Neutrophil (primary cell): ENCODE measurements around the gene PRR16.
A peak's percentile ranks its signal among the peaks of the same experiment; 100 is the strongest.
"Not testable (repeated sequence)": the region's sequence is repeated elsewhere in the genome, so short reads cannot be mapped to it uniquely, and the experiment has no call there.

Source experiments
- H3K27ac ChIP-seq: fragments of 200-600 bp; sonication (generic); 2 replicates; pipeline ENCODE4 v1.5.1; 2016; ENCODE audit warnings: mild to moderate bottlenecking, moderate library complexity
- H3K27me3 ChIP-seq: fragments of 200-600 bp; sonication (generic); 2 replicates; pipeline ENCODE4 v1.6.0; 2016; ENCODE audit warnings: mild to moderate bottlenecking
- H3K36me3 ChIP-seq: fragments of 200-600 bp; sonication (generic); 2 replicates; pipeline ENCODE4 v1.5.1; 2017
- H3K4me1 ChIP-seq, 2 experiments: fragments of 200-600 bp in 1 of 2; sonication (generic) in 1 of 2; 1 replicate in 1 of 2; 2 replicates in 1 of 2; pipeline versions ENCODE4 v1.5.1 to v1.6.1; 2013 to 2016; ENCODE audit warnings: low read depth in 1 of 2, low read length in 1 of 2, mild to moderate bottlenecking in 1 of 2, moderate library complexity in 1 of 2; ENCODE audit not compliant: control insufficient read depth in 1 of 2, insufficient read depth in 1 of 2
- H3K4me3 ChIP-seq, 2 experiments: fragments of 200-600 bp in 1 of 2; sonication (generic) in 1 of 2; 1 replicate in 1 of 2; 2 replicates in 1 of 2; pipeline ENCODE4 v1.5.1; 2013 to 2016; ENCODE audit warnings: low read depth in 1 of 2, low read length in 1 of 2, mild to moderate bottlenecking in 1 of 2, moderate library complexity in 1 of 2
- H3K9me3 ChIP-seq: fragments of 200-600 bp; sonication (generic); 2 replicates; pipeline ENCODE4 v1.5.1; 2016
- CTCF ChIP-seq: fragments of 200-600 bp; sonication (generic); IDR thresholded peaks from 2 replicates; pipeline ENCODE4 v1.5.1; 2016; ENCODE audit warnings: antibody characterized with exemption

The PRR16 gene

GRCh38 chr5:120463991-120464626 is at the start of gene PRR16:
TSS of gene PRR16 (plus strand) at chr5:120464300.
- Histone ChIP-seq H3K27ac (no peak within 1 kb of the TSS), H3K4me3 (peak within 1 kb of the TSS; percentile 9 to 33), H3K4me1 (peaks cover 8 to 24% of the 10 kb centered on the region in 2 experiments), H3K36me3 (no peaks in the 10 kb centered on the region), H3K27me3 (peaks cover 66% of the 10 kb centered on the region), H3K9me3 (no peaks in the 10 kb centered on the region)
- no peak for TF ChIP-seq CTCF

- no peaks in the 10 kb centered on the region for H3K36me3 ChIP-seq
- no peak overlapping the region for H3K4me3 ChIP-seq
- H3K27me3 ChIP-seq = no peaks in the 10 kb centered on the region
- no peak overlapping the region for H3K27ac ChIP-seq
- H3K4me1 ChIP-seq = no peaks in the 10 kb centered on the region
- no peak for TF ChIP-seq CTCF
- no peaks in the 10 kb centered on the region for H3K9me3 ChIP-seq
These were observed 48.1 kb upstream of the PRR16 start for GRCh38 chr5:120415985-120416384.

- Histone ChIP-seq H3K36me3 (no peaks in the 10 kb centered on the region), H3K9me3 (no peaks in the 10 kb centered on the region), H3K4me3 (no peak overlapping the region), H3K27ac (no peak overlapping the region), H3K4me1 (no peaks in the 10 kb centered on the region), H3K27me3 (no peaks in the 10 kb centered on the region)
- TF ChIP-seq CTCF = no peak
These were observed 45.0 kb upstream of the PRR16 start for GRCh38 chr5:120419127-120419526.

GRCh38 chr5:120426633-120427275 is 37.3 kb upstream of the PRR16 start:
- not testable (repeated sequence) for H3K9me3 ChIP-seq, H3K36me3 ChIP-seq, H3K4me1 ChIP-seq, H3K4me3 ChIP-seq, H3K27me3 ChIP-seq, H3K27ac ChIP-seq

GRCh38 chr5:120430572-120430971 is 33.5 kb upstream of the PRR16 start:
- Histone ChIP-seq H3K36me3 (no peaks in the 10 kb centered on the region), H3K9me3 (no peaks in the 10 kb centered on the region), H3K4me3 (no peak overlapping the region), H3K27me3 (no peaks in the 10 kb centered on the region), H3K4me1 (no peaks in the 10 kb centered on the region), H3K27ac (no peak overlapping the region)
- TF ChIP-seq CTCF = no peak

GRCh38 chr5:120432861-120433260 is 31.2 kb upstream of the PRR16 start:
- TF ChIP-seq CTCF = no peak
- no peaks in the 10 kb centered on the region for H3K9me3 ChIP-seq
- no peaks in the 10 kb centered on the region for H3K27me3 ChIP-seq
- no peaks in the 10 kb centered on the region for H3K4me1 ChIP-seq
- no peaks in the 10 kb centered on the region for H3K36me3 ChIP-seq
- H3K27ac ChIP-seq = no peak overlapping the region
- no peak overlapping the region for H3K4me3 ChIP-seq
